RWPE2 (cell line): ENCODE data around the gene NEK7.

Experiments used
- ATAC-seq: fragments of 200-7000 bp; cut with Tn5 transposase; 3 replicates; pipeline ENCODE4 v1.9.1; 2021; ENCODE audit warnings: low read depth
- DNase-seq: peaks from one replicate; pipeline ENCODE4 v3.0.0-alpha.2; 2020; ENCODE audit warnings: low spot score
- H3K27ac ChIP-seq: fragments of 450-650 bp; 2 replicates; pipeline ENCODE4 v1.5.1; 2017; ENCODE audit warnings: mild to moderate bottlenecking; ENCODE audit not compliant: poor library complexity, severe bottlenecking
- H3K27me3 ChIP-seq: fragments of 250-450 bp; sonication (Bioruptor Pico); 2 replicates; pipeline ENCODE4 v1.5.1; 2021; ENCODE audit warnings: mild to moderate bottlenecking, moderate library complexity; ENCODE audit not compliant: insufficient read depth, poor library complexity, severe bottlenecking
- H3K36me3 ChIP-seq: fragments of 250-450 bp; sonication (Bioruptor Pico); 2 replicates; pipeline ENCODE4 v1.5.1; 2020; ENCODE audit warnings: low read depth, mild to moderate bottlenecking, moderate library complexity
- H3K4me1 ChIP-seq: fragments of 250-450 bp; sonication (Bioruptor Pico); 2 replicates; pipeline ENCODE4 v1.5.1; 2021; ENCODE audit warnings: mild to moderate bottlenecking, moderate library complexity; ENCODE audit not compliant: insufficient read depth, poor library complexity, severe bottlenecking
- H3K4me3 ChIP-seq: fragments of 250-450 bp; sonication (Bioruptor Pico); 2 replicates; pipeline ENCODE4 v1.5.1; 2021; ENCODE audit warnings: mild to moderate bottlenecking, moderate library complexity; ENCODE audit not compliant: severe bottlenecking
- H3K9me3 ChIP-seq: fragments of 250-450 bp; sonication (Bioruptor Pico); 2 replicates; pipeline ENCODE4 v1.5.1; 2021; ENCODE audit warnings: mild to moderate bottlenecking, moderate library complexity; ENCODE audit not compliant: severe bottlenecking
- CTCF ChIP-seq: fragments of 450-650 bp; IDR thresholded peaks from one replicate; pipeline ENCODE4 v1.5.1; 2017; ENCODE audit warnings: mild to moderate bottlenecking, moderate library complexity; ENCODE audit not compliant: poor library complexity, severe bottlenecking

NEK7 gene

GRCh38 chr1:198173832-198174231 lies 17.0 kb downstream of the NEK7 start:
- no peaks in the 10 kb centered on the region for H3K9me3 ChIP-seq
- TF ChIP-seq CTCF: no peak
- DNase-seq (no peak), ATAC-seq (no peak)
- H3K27ac ChIP-seq: no peak overlapping the region
- no peaks in the 10 kb centered on the region for H3K27me3 ChIP-seq
- no peaks in the 10 kb centered on the region for H3K36me3 ChIP-seq
- H3K4me3 ChIP-seq: no peak overlapping the region
- H3K4me1 ChIP-seq: peaks cover 23% of the 10 kb centered on the region

GRCh38 chr1:198174297-198174696 lies 17.5 kb downstream of the NEK7 start:
- DNase-seq: no peak
- Histone ChIP-seq H3K27me3 (no peaks in the 10 kb centered on the region), H3K27ac (no peak overlapping the region), H3K36me3 (no peaks in the 10 kb centered on the region), H3K4me3 (no peak overlapping the region), H3K4me1 (peaks cover 23% of the 10 kb centered on the region), H3K9me3 (no peaks in the 10 kb centered on the region)
- no peak for TF ChIP-seq CTCF
- ATAC-seq: no peak

GRCh38 chr1:198175423-198176170 lies 18.8 kb downstream of the NEK7 start:
- H3K4me1 ChIP-seq: peaks cover 14% of the 10 kb centered on the region
- no peak overlapping the region for H3K4me3 ChIP-seq
- no peaks in the 10 kb centered on the region for H3K9me3 ChIP-seq
- DNase-seq (no peak), ATAC-seq (no peak)
- no peaks in the 10 kb centered on the region for H3K27me3 ChIP-seq
- TF ChIP-seq CTCF: no peak
- H3K36me3 ChIP-seq: no peaks in the 10 kb centered on the region
- H3K27ac ChIP-seq: no peak overlapping the region

- no peak for ATAC-seq
- H3K27me3 ChIP-seq: no peaks in the 10 kb centered on the region
- H3K36me3 ChIP-seq: no peaks in the 10 kb centered on the region
- H3K9me3 ChIP-seq: no peaks in the 10 kb centered on the region
- H3K4me3 ChIP-seq: no peak overlapping the region
- TF ChIP-seq CTCF: no peak
- no peak for DNase-seq
- no peak overlapping the region for H3K27ac ChIP-seq
- H3K4me1 ChIP-seq: peaks cover 14% of the 10 kb centered on the region
Observed at GRCh38 chr1:198176179-198176578, 19.4 kb downstream of the NEK7 start.

- TF ChIP-seq CTCF: no peak
- no peak for DNase-seq
- Histone ChIP-seq H3K9me3 (no peaks in the 10 kb centered on the region), H3K4me3 (no peak overlapping the region), H3K36me3 (no peaks in the 10 kb centered on the region), H3K27ac (no peak overlapping the region), H3K27me3 (no peaks in the 10 kb centered on the region), H3K4me1 (peaks cover 14% of the 10 kb centered on the region)
- no peak for ATAC-seq
Observed at GRCh38 chr1:198177546-198177945, 20.7 kb downstream of the NEK7 start.
